Measurements from ENCODE around the gene IP6K2. TPM values are rescaled to one million over a fixed set of nuclear protein-coding genes. Genes with fewer than 3 reads are reported as not detected.

Gene IP6K2
- total RNA-seq, 1 experiment from 2014 or later: 54.1 TPM

GRCh38 chr3:48664929-48665328 is 52.1 kb downstream of the IP6K2 start:
- DNase-seq (ENCODE audit: low read depth): no peak

- no peak for DNase-seq (ENCODE audit: low read depth)
Measured at GRCh38 chr3:48664313-48664644, 52.7 kb downstream of the IP6K2 start.

GRCh38 chr3:48663489-48664312 is 53.3 kb downstream of the IP6K2 start:
- DNase-seq (ENCODE audit: low read depth): peak; percentile 97

GRCh38 chr3:48662753-48663488 is 54.1 kb downstream of the IP6K2 start, which contains the start of gene CELSR3:
TSS of gene CELSR3 (minus strand) at chr3:48662886. CDS start at chr3:48662634, 252 bp downstream.
- DNase-seq (ENCODE audit: low read depth): peak; percentile 87

GRCh38 chr3:48662145-48662752 is 54.8 kb downstream of the IP6K2 start:
- no peak for DNase-seq (ENCODE audit: low read depth)

GRCh38 chr3:48661501-48662144 is 55.4 kb downstream of the IP6K2 start:
- no peak for DNase-seq (ENCODE audit: low read depth)

- no peak for DNase-seq (ENCODE audit: low read depth)
Measured at GRCh38 chr3:48660800-48661400, 56.1 kb downstream of the IP6K2 start.

- no peak for DNase-seq (ENCODE audit: low read depth)
Measured at GRCh38 chr3:48656841-48657281, 60.2 kb downstream of the IP6K2 start.

GRCh38 chr3:48656061-48656840 is 60.8 kb downstream of the IP6K2 start:
- no peak for DNase-seq (ENCODE audit: low read depth)

GRCh38 chr3:48655606-48656005 is 61.4 kb downstream of the IP6K2 start:
- no peak for DNase-seq (ENCODE audit: low read depth)

GRCh38 chr3:48655063-48655462 is 62.0 kb downstream of the IP6K2 start:
- DNase-seq (ENCODE audit: low read depth): no peak

- DNase-seq (ENCODE audit: low read depth): no peak
Measured at GRCh38 chr3:48652923-48653715, 63.9 kb downstream of the IP6K2 start.

- DNase-seq (ENCODE audit: low read depth): no peak
Measured at GRCh38 chr3:48651771-48652170, 65.2 kb downstream of the IP6K2 start.

GRCh38 chr3:48650723-48651122 is 66.3 kb downstream of the IP6K2 start:
- no peak for DNase-seq (ENCODE audit: low read depth)

GRCh38 chr3:48648188-48648850 is 68.7 kb downstream of the IP6K2 start:
- no peak for DNase-seq (ENCODE audit: low read depth)

- no peak for DNase-seq (ENCODE audit: low read depth)
Measured at GRCh38 chr3:48647714-48648113, 69.3 kb downstream of the IP6K2 start.

GRCh38 chr3:48644898-48645760 is 71.9 kb downstream of the IP6K2 start:
- no peak for DNase-seq (ENCODE audit: low read depth)

- DNase-seq (ENCODE audit: low read depth): no peak
Measured at GRCh38 chr3:48642605-48643004, 74.4 kb downstream of the IP6K2 start.

Measured in M059J (cell line).